Superior temporal gyrus (tissue), 1 donor: ENCODE results near the gene FAM168A.
"Not testable (repeated sequence)": the region's sequence is repeated elsewhere in the genome, so short reads cannot be mapped to it uniquely, and the experiment has no call there.

Source experiments
- DNase-seq: peaks from one replicate; pipeline ENCODE4 v3.0.0-alpha.2; 2016; ENCODE audit errors: extremely low spot score

FAM168A gene

GRCh38 chr11:73519266-73519665, 78.6 kb downstream of the FAM168A start:
- DNase-seq, result no peak

GRCh38 chr11:73518195-73518594, 79.7 kb downstream of the FAM168A start:
- DNase-seq, result no peak

GRCh38 chr11:73516080-73516479, 81.8 kb downstream of the FAM168A start:
- DNase-seq, result no peak

GRCh38 chr11:73513707-73514106, 84.2 kb downstream of the FAM168A start:
- no peak for DNase-seq

GRCh38 chr11:73510877-73511276, 87.0 kb downstream of the FAM168A start:
- no peak for DNase-seq

- no peak for DNase-seq
Measured at GRCh38 chr11:73510106-73510505, 87.8 kb downstream of the FAM168A start.

GRCh38 chr11:73509188-73509587, 88.7 kb downstream of the FAM168A start:
- DNase-seq, result no peak

GRCh38 chr11:73508243-73509176, 89.4 kb downstream of the FAM168A start:
- no peak for DNase-seq

- no peak for DNase-seq
Measured at GRCh38 chr11:73507086-73507485, 90.8 kb downstream of the FAM168A start.

- DNase-seq, result no peak
Measured at GRCh38 chr11:73506038-73506437, 91.9 kb downstream of the FAM168A start.

- DNase-seq, result no peak
Measured at GRCh38 chr11:73498343-73498742, 99.6 kb downstream of the FAM168A start.

- no peak for DNase-seq
Measured at GRCh38 chr11:73496134-73496533, 101.8 kb downstream of the FAM168A start.

GRCh38 chr11:73495731-73496130, 102.2 kb downstream of the FAM168A start:
- no peak for DNase-seq

- DNase-seq, result no peak
Measured at GRCh38 chr11:73493956-73494598, 103.8 kb downstream of the FAM168A start.

GRCh38 chr11:73481626-73482025, 116.3 kb downstream of the FAM168A start:
- no peak for DNase-seq

GRCh38 chr11:73480677-73481076, 117.2 kb downstream of the FAM168A start:
- no peak for DNase-seq

- peak; percentile 58 for DNase-seq
Measured at GRCh38 chr11:73478737-73479347, 119.1 kb downstream of the FAM168A start.

- no peak for DNase-seq
Measured at GRCh38 chr11:73477518-73477917, 120.4 kb downstream of the FAM168A start.

- DNase-seq, result no peak
Measured at GRCh38 chr11:73475549-73476095, 122.3 kb downstream of the FAM168A start.

- DNase-seq, result no peak
Measured at GRCh38 chr11:73473252-73473651, 124.7 kb downstream of the FAM168A start.

GRCh38 chr11:73470036-73470612, 127.8 kb downstream of the FAM168A start:
- DNase-seq, result not testable (repeated sequence)

GRCh38 chr11:73469401-73469800, 128.5 kb downstream of the FAM168A start:
- DNase-seq, result no peak
